IMR-90 (cell line): ENCODE data around the gene HOXD8. TPM values are rescaled to one million over a fixed set of nuclear protein-coding genes. Genes with fewer than 3 reads are reported as not detected.

Experiments used
- ATAC-seq: fragments of 200-7000 bp; cut with Tn5 transposase; 2 replicates; pipeline ENCODE4 v1.9.1; 2020; ENCODE audit warnings: low read depth, mild to moderate bottlenecking, moderate library complexity
- BruUV-seq: library from RNA; stranded (reverse); fragments of 400-500 nt; replicated peaks from 2 replicates; lab custom pipeline; 2021; lab: Mats Ljungman, UMichigan
- CTCF ChIA-PET: fragments of 300-600 bp; formaldehyde crosslinking; extraction: SDS; loops from one replicate; lab custom pipeline; 2021; ENCODE audit warnings: antibody characterized with exemption; lab: Yijun Ruan, JAX
- POLR2A ChIA-PET: fragments of 300-600 bp; sonication (Branson Sonifier 250); formaldehyde crosslinking; loops from one replicate; lab custom pipeline; 2022; ENCODE audit warnings: antibody characterized with exemption; ENCODE audit not compliant: unreplicated experiment; lab: Charles Lee
- DNase-seq: peaks from one replicate; pipeline ENCODE4 v3.0.0; 2013
- H2AFZ ChIP-seq: replicated peaks from 2 replicates; pipeline ENCODE3; 2013; ENCODE audit warnings: low read length, mild to moderate bottlenecking; ENCODE audit not compliant: poor library complexity
- H2AK5ac ChIP-seq: 2 replicates; pipeline ENCODE4 v1.6.1; 2013; ENCODE audit warnings: low read depth, low read length, inconsistent platforms
- H2AK9ac ChIP-seq: replicated peaks from 2 replicates; pipeline ENCODE3; 2013; ENCODE audit warnings: mild to moderate bottlenecking, low read depth, low read length, moderate library complexity; ENCODE audit not compliant: poor library complexity
- H2BK120ac ChIP-seq: 2 replicates; pipeline ENCODE4 v1.6.1; 2013; ENCODE audit warnings: low read depth, low read length, inconsistent platforms
- H2BK15ac ChIP-seq: 3 replicates; pipeline ENCODE4 v1.6.1; 2013; ENCODE audit warnings: low read depth, low read length, inconsistent platforms
- H2BK20ac ChIP-seq: 2 replicates; pipeline ENCODE4 v1.6.1; 2013; ENCODE audit warnings: low read depth, mild to moderate bottlenecking, inconsistent platforms, low read length, moderate library complexity
- H2BK5ac ChIP-seq: 2 replicates; pipeline ENCODE4 v1.6.1; 2013; ENCODE audit warnings: mild to moderate bottlenecking, low read depth, low read length, inconsistent platforms; ENCODE audit not compliant: poor library complexity, severe bottlenecking
- H3K14ac ChIP-seq: replicated peaks from 2 replicates; pipeline ENCODE4 v1.6.1; 2013; ENCODE audit warnings: low read depth, low read length, inconsistent platforms
- H3K18ac ChIP-seq: 2 replicates; pipeline ENCODE4 v1.6.1; 2013; ENCODE audit warnings: low read depth, low read length, control low read depth
- H3K23ac ChIP-seq: 2 replicates; pipeline ENCODE4 v1.6.1; 2013; ENCODE audit warnings: low read depth, low read length, inconsistent platforms
- H3K27ac ChIP-seq: 2 replicates; pipeline ENCODE4 v1.5.1; 2013; ENCODE audit warnings: mild to moderate bottlenecking, control low read depth, low read length; ENCODE audit not compliant: insufficient read depth
- H3K27me3 ChIP-seq: 2 replicates; pipeline ENCODE4 v1.6.1; 2013; ENCODE audit warnings: low read length; ENCODE audit not compliant: control insufficient read depth, insufficient read depth
- H3K36me3 ChIP-seq: 2 replicates; pipeline ENCODE4 v1.6.1; 2013; ENCODE audit warnings: low read length, mixed read lengths; ENCODE audit not compliant: control insufficient read depth, insufficient read depth
- H3K4ac ChIP-seq: 2 replicates; pipeline ENCODE4 v1.6.1; 2013; ENCODE audit warnings: low read depth, low read length, inconsistent platforms
- H3K4me1 ChIP-seq: 2 replicates; pipeline ENCODE4 v1.6.1; 2013; ENCODE audit warnings: low read length, mixed read lengths; ENCODE audit not compliant: control insufficient read depth, insufficient read depth
- H3K4me2 ChIP-seq: 2 replicates; pipeline ENCODE4 v1.6.1; 2013; ENCODE audit warnings: low read depth, mild to moderate bottlenecking, control low read depth, low read length, moderate library complexity
- H3K4me3 ChIP-seq: 2 replicates; pipeline ENCODE4 v1.5.1; 2013; ENCODE audit warnings: low read depth, mild to moderate bottlenecking, control low read depth, low read length, moderate library complexity; ENCODE audit not compliant: insufficient read depth
- H3K56ac ChIP-seq: 2 replicates; pipeline ENCODE4 v1.6.1; 2013; ENCODE audit warnings: low read length, inconsistent platforms; ENCODE audit not compliant: insufficient read depth; ENCODE audit errors: extremely low read depth
- H3K79me1 ChIP-seq, 2 experiments: 2 replicates each; pipeline ENCODE4 v1.6.1; 2013; ENCODE audit warnings: low read length in 2 of 2, inconsistent platforms in 1 of 2, low read depth in 1 of 2
- H3K9ac ChIP-seq: 2 replicates; pipeline ENCODE4 v1.6.1; 2013; ENCODE audit warnings: low read depth, low read length, control low read depth
- H3K9me1 ChIP-seq: 2 replicates; pipeline ENCODE4 v1.6.1; 2013; ENCODE audit warnings: low read length, inconsistent platforms; ENCODE audit not compliant: insufficient read depth
- H3K9me3 ChIP-seq: 2 replicates; pipeline ENCODE4 v1.6.1; 2013; ENCODE audit warnings: low read length; ENCODE audit not compliant: control insufficient read depth, insufficient read depth
- H4K20me1 ChIP-seq: 2 replicates; pipeline ENCODE4 v1.6.1; 2013; ENCODE audit warnings: low read length, inconsistent platforms; ENCODE audit not compliant: insufficient read depth
- H4K5ac ChIP-seq: 2 replicates; pipeline ENCODE4 v1.6.1; 2013; ENCODE audit warnings: mild to moderate bottlenecking, low read depth, low read length, control low read depth
- H4K8ac ChIP-seq, 2 experiments: 2 replicates each; pipeline ENCODE4 v1.6.1; 2013; ENCODE audit warnings: low read depth in 2 of 2, low read length in 2 of 2, control low read depth in 1 of 2, inconsistent platforms in 1 of 2
- H4K91ac ChIP-seq: 2 replicates; pipeline ENCODE4 v1.6.1; 2013; ENCODE audit warnings: low read depth, low read length, inconsistent platforms; ENCODE audit not compliant: insufficient read depth
- CEBPB ChIP-seq: IDR thresholded peaks from 2 replicates; pipeline ENCODE4 v1.6.1; 2012; ENCODE audit warnings: low read depth, low read length, improper control_type of control experiment
- CHD1 ChIP-seq: IDR thresholded peaks from 2 replicates; pipeline ENCODE4 v1.6.1; 2012; ENCODE audit warnings: low read depth, low read length, improper control_type of control experiment
- FOS ChIP-seq: fragments of 150-350 bp; IDR thresholded peaks from 2 replicates; pipeline ENCODE4 v1.6.1; 2016; ENCODE audit warnings: low read depth, low read length
- MAZ ChIP-seq: IDR thresholded peaks from 2 replicates; pipeline ENCODE4 v1.6.1; 2012; ENCODE audit warnings: low read depth, mild to moderate bottlenecking, low read length, improper control_type of control experiment, moderate library complexity, borderline replicate concordance
- NFE2L2 ChIP-seq: fragments of 150-350 bp; IDR thresholded peaks from 2 replicates; pipeline ENCODE4 v1.6.1; 2016; ENCODE audit warnings: low read depth, mild to moderate bottlenecking, low read length
- POLR2A ChIP-seq: IDR thresholded peaks from 2 replicates; pipeline ENCODE4 v1.6.1; 2012; ENCODE audit warnings: mild to moderate bottlenecking, low read depth, low read length
- RAD21 ChIP-seq: IDR thresholded peaks from 2 replicates; pipeline ENCODE4 v1.6.1; 2012; ENCODE audit warnings: low read length, improper control_type of control experiment
- RCOR1 ChIP-seq: IDR thresholded peaks from 2 replicates; pipeline ENCODE4 v1.6.1; 2012; ENCODE audit warnings: mild to moderate bottlenecking, low read length, improper control_type of control experiment; ENCODE audit not compliant: insufficient replicate concordance
- RFX5 ChIP-seq: IDR thresholded peaks from 2 replicates; pipeline ENCODE4 v1.8.0; 2012; ENCODE audit warnings: low read depth, mild to moderate bottlenecking, low read length, moderate library complexity
- SMC3 ChIP-seq: fragments of 150-350 bp; IDR thresholded peaks from 2 replicates; pipeline ENCODE4 v1.6.1; 2016; ENCODE audit warnings: low read depth, mild to moderate bottlenecking, antibody characterized with exemption, low read length, moderate library complexity
- WGBS, 2 experiments: methylation state at CpG; one replicate each; pipeline versions ENCODE4 v1.1.5 to v1.1.7; 2013; ENCODE audit warnings: missing lambda C conversion rate in 2 of 2; ENCODE audit not compliant: insufficient read length in 1 of 2; ENCODE audit errors: extremely low coverage in 2 of 2; 5-methylcytosine and 5-hydroxymethylcytosine counted together
- dilution Hi-C: fragments of 300-500 bp; cut with HindIII; formaldehyde crosslinking; loops from one replicate; pipeline ENCODE4 v1.14.3; 2018; ENCODE audit warnings: low sequenced_read_pairs; ENCODE audit not compliant: unreplicated experiment
- in situ Hi-C: fragments of 300-500 bp; cut with MboI; formaldehyde crosslinking; loops from 3 replicates; pipeline ENCODE4 v1.14.3; 2019; ENCODE audit warnings: low sequenced_read_pairs, inconsistent platforms, mixed read lengths
- intact Hi-C: fragments of 100-400 bp; cut with micrococcal nuclease; formaldehyde crosslinking; loops from 2 replicates; pipeline ENCODE4 v1.10.0; 2022
- polyA plus RNA-seq, 3 experiments: library from polyadenylated mRNA; depleted of rRNA; stranded (reverse); fragments of >200 nt; gene quantifications; 2 replicates each; pipeline ENCODE4 v1.2.3, GENCODE V29; 2012; ENCODE audit warnings: low replicate concordance in 1 of 3
- total RNA-seq: library from RNA; depleted of rRNA; stranded (reverse); fragments of >200 nt; gene quantifications from 2 replicates; pipeline ENCODE4 v1.2.3, GENCODE V29; 2012
- TF ChIP-seq, protein P1 (sequence below): fragments of 150-350 bp; IDR thresholded peaks from 2 replicates; pipeline ENCODE4 v1.6.1; 2017; ENCODE audit warnings: mild to moderate bottlenecking, antibody characterized with exemption, low read length, low read depth
- TF ChIP-seq, protein P2 (sequence below): conservative IDR thresholded peaks from 2 replicates; pipeline ENCODE4 v1.5.1; 2012; ENCODE audit warnings: mild to moderate bottlenecking, low read depth, low read length, improper control_type of control experiment
- TF ChIP-seq, protein P3 (sequence below): fragments of 150-350 bp; IDR thresholded peaks from 2 replicates; pipeline ENCODE4 v1.6.1; 2016; ENCODE audit warnings: low read depth, mild to moderate bottlenecking, low read length, moderate library complexity, borderline replicate concordance

The HOXD8 gene
- total and polyA plus RNA-seq, 2 of the 4 experiments (the other 2 are of a cell fraction): not detected

DNA sequence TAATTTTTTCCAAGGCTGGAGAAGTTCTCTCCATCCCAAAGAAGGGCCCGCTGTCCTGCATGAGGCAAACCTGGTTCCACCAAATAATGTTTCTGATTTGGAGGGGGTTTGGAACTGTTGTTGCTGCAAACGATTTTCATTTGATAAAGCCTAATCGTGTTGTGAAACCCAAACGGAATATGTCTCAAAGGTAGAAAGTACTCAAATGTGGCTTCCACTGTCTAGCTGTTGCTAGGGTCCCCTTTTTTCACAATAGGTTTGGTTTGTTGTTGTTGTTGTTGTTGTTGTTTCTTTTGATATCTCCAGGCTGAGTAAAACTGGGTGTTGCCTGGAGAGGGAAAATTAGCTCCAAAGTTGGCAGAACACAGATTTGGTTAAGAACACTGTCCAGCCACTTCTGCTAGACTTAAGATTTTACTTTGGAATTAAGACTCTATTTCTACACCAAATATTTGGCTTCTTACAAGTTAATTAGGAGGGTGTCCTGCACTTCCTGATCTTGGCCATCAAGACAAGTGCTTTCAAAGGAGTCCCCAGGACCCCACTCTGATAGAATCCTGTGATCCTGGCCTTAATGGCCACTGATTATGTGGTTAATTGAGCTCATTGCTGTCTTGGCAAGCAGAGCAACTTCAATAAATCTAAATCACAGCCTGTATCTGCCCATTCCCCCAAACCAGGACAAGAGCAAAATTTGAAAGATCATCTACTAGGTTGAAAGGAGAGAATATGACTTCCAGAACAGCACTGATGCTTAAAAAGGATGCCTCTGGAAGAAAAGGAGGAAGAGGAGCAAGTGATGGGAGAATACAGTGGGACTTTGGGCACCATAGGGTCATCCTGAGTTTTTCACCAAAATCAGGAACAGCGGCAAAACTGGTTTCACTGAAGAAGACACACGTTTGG, 40.3 kb upstream of the HOXD8 start:
- H2BK5ac ChIP-seq: no peak overlapping the region
- H4K91ac ChIP-seq: no peak overlapping the region
- H3K56ac ChIP-seq: no peak overlapping the region
- H3K36me3 ChIP-seq: no peaks in the 10 kb centered on the region
- H3K4me3 ChIP-seq: no peak overlapping the region
- no peaks in the 10 kb centered on the region for H3K79me1 ChIP-seq
- no peak overlapping the region for H3K27ac ChIP-seq
- no peak overlapping the region for H3K4me2 ChIP-seq
- H2BK15ac ChIP-seq: no peak overlapping the region
- H4K20me1 ChIP-seq: no peaks in the 10 kb centered on the region
- in situ Hi-C loops (loop anchor here (25.0 kb wide), 2 partner anchors 1052 to 1352 kb away; no protein-coding TSS in a partner anchor), intact Hi-C loops (loop anchor here (1.0 to 2.0 kb wide), 3 partner anchors 399 to 723 kb away; no protein-coding TSS in a partner anchor), dilution Hi-C loops (no loop called here)
- H2BK20ac ChIP-seq: no peak overlapping the region
- no TSS peak for BruUV-seq
- H3K27me3 ChIP-seq: peaks cover 88% of the 10 kb centered on the region
- ATAC-seq (no peak), DNase-seq (no peak)
- no peaks in the 10 kb centered on the region for H3K9me1 ChIP-seq
- H2AK9ac ChIP-seq: no peak overlapping the region
- no peak overlapping the region for H2AFZ ChIP-seq
- H2AK5ac ChIP-seq: no peak overlapping the region
- H4K5ac ChIP-seq: no peak overlapping the region
- H3K9ac ChIP-seq: no peak overlapping the region
- peaks cover 15% of the 10 kb centered on the region for H3K9me3 ChIP-seq
- TF ChIP-seq SMC3 (no peak), CHD1 (no peak), CEBPB (no peak), MAZ (no peak), POLR2A (no peak), RCOR1 (no peak), RFX5 (no peak), RAD21 (no peak), NFE2L2 (no peak), FOS (no peak)
- TF ChIP-seq, protein P1, sequence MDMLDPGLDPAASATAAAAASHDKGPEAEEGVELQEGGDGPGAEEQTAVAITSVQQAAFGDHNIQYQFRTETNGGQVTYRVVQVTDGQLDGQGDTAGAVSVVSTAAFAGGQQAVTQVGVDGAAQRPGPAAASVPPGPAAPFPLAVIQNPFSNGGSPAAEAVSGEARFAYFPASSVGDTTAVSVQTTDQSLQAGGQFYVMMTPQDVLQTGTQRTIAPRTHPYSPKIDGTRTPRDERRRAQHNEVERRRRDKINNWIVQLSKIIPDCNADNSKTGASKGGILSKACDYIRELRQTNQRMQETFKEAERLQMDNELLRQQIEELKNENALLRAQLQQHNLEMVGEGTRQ: no peak
- TF ChIP-seq, protein P2, sequence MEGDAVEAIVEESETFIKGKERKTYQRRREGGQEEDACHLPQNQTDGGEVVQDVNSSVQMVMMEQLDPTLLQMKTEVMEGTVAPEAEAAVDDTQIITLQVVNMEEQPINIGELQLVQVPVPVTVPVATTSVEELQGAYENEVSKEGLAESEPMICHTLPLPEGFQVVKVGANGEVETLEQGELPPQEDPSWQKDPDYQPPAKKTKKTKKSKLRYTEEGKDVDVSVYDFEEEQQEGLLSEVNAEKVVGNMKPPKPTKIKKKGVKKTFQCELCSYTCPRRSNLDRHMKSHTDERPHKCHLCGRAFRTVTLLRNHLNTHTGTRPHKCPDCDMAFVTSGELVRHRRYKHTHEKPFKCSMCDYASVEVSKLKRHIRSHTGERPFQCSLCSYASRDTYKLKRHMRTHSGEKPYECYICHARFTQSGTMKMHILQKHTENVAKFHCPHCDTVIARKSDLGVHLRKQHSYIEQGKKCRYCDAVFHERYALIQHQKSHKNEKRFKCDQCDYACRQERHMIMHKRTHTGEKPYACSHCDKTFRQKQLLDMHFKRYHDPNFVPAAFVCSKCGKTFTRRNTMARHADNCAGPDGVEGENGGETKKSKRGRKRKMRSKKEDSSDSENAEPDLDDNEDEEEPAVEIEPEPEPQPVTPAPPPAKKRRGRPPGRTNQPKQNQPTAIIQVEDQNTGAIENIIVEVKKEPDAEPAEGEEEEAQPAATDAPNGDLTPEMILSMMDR: no peak
- TF ChIP-seq, protein P3, sequence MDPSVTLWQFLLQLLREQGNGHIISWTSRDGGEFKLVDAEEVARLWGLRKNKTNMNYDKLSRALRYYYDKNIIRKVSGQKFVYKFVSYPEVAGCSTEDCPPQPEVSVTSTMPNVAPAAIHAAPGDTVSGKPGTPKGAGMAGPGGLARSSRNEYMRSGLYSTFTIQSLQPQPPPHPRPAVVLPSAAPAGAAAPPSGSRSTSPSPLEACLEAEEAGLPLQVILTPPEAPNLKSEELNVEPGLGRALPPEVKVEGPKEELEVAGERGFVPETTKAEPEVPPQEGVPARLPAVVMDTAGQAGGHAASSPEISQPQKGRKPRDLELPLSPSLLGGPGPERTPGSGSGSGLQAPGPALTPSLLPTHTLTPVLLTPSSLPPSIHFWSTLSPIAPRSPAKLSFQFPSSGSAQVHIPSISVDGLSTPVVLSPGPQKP: no peak
- H3K14ac ChIP-seq: no peak overlapping the region
- no peak overlapping the region for H3K23ac ChIP-seq
- ChIA-PET POLR2A (no interaction called here), CTCF (interaction anchor here (1.5 to 2.5 kb wide), 2 partner anchors 9 to 399 kb away, joined by 8 to 9 read pairs; no protein-coding TSS in a partner anchor)
- H3K4me1 ChIP-seq: no peaks in the 10 kb centered on the region
- no peak overlapping the region for H4K8ac ChIP-seq
- H3K4ac ChIP-seq: no peak overlapping the region
- 5% methylated on average over 4 of the region's 6 CpGs; no CpG with 5 or more reads in 1 of the 2 experiments for WGBS, 2 experiments
- H3K18ac ChIP-seq: no peak overlapping the region
- no peak overlapping the region for H2BK120ac ChIP-seq
